Measurements from ENCODE around the gene DLX1. TPM values are rescaled to one million over a fixed set of nuclear protein-coding genes. Genes with fewer than 3 reads are reported as not detected.
A peak's percentile ranks its signal among the peaks of the same experiment; 100 is the strongest.

Gene DLX1
- not detected for total RNA-seq
- polyA plus RNA-seq (ENCODE audit: insufficient read depth, low read depth, low replicate concordance) = 0.21 TPM
- long read RNA-seq, donor 1, partial matches to known transcripts = 0 of 1 reads
- long read RNA-seq, donor 1, other reads (novel, unspliced or antisense) = 0 of 1 reads
- long read RNA-seq, donor 2, partial matches to known transcripts = 0 of 1 reads
- long read RNA-seq, donor 2, other reads (novel, unspliced or antisense) = 0 of 1 reads

DNA sequence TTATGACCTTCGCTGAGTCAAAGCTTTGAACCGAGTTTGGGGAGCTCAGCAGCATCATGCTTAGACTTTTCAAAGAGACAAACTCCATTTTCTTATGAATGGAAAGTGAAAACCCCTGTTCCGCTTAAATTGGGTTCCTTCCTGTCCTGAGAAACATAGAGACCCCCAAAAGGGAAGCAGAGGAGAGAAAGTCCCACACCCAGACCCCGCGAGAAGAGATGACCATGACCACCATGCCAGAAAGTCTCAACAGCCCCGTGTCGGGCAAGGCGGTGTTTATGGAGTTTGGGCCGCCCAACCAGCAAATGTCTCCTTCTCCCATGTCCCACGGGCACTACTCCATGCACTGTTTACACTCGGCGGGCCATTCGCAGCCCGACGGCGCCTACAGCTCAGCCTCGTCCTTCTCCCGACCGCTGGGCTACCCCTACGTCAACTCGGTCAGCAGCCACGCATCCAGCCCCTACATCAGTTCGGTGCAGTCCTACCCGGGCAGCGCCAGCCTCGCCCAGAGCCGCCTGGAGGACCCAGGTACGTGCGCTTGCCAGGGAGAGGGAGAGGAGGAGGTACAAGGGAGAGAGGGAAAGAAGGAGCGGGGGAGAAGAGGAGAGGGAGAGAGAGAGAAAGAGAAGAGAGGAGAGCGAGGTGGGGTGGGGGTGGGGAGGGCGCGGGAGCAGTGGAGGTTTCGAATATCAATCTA lies at the start of gene DLX1:
Gene DLX1 (plus strand): TSS at position 48 of the 700 bp plus-strand sequence. CDS start 171 bp downstream, at position 219.
- H3K4me1 ChIP-seq = peaks cover 8% of the 10 kb centered on the region
- H3K4me3 ChIP-seq = peak within 1 kb of the TSS; percentile 35 to 47
- TF ChIP-seq, protein P1, sequence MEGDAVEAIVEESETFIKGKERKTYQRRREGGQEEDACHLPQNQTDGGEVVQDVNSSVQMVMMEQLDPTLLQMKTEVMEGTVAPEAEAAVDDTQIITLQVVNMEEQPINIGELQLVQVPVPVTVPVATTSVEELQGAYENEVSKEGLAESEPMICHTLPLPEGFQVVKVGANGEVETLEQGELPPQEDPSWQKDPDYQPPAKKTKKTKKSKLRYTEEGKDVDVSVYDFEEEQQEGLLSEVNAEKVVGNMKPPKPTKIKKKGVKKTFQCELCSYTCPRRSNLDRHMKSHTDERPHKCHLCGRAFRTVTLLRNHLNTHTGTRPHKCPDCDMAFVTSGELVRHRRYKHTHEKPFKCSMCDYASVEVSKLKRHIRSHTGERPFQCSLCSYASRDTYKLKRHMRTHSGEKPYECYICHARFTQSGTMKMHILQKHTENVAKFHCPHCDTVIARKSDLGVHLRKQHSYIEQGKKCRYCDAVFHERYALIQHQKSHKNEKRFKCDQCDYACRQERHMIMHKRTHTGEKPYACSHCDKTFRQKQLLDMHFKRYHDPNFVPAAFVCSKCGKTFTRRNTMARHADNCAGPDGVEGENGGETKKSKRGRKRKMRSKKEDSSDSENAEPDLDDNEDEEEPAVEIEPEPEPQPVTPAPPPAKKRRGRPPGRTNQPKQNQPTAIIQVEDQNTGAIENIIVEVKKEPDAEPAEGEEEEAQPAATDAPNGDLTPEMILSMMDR (IDR thresholded peaks at IDR 0.05) = no peak
- no peak for TF ChIP-seq POLR2A (IDR thresholded peaks at IDR 0.05)
- intact Hi-C loops (cut with DNase I; ENCODE audit: low total_unique reads) = no loop called here
- no peak within 1 kb of the TSS for H3K27ac ChIP-seq
- H3K36me3 ChIP-seq (ENCODE audit: low read depth, missing control alignments) = no peaks in the 10 kb centered on the region
- DNase-seq = no peak
- WGBS, 2 donors = 6 to 7% methylated on average over 31 to 34 of the region's 34 CpGs
- H3K9me3 ChIP-seq = no peaks in the 10 kb centered on the region
- H3K27me3 ChIP-seq = peaks cover 5% of the 10 kb centered on the region

DNA sequence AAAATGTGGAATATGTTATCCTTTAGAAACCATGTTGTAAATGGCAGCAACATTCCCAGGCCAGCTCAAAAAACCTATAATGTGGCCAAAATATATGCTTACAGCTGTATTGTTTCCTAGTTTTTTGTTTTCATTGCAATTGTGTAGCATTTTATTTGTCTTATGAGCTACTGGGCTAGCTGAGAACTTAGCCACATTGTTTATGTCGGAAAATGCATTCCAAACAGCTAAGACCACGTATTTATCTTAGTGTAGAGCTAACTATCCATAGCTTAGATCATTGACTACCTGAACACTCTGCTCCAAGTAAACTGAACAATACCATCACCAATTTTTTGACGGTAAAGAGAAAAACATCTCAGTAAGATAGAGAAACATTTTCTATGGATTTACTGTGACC lies 47.2 kb upstream of the DLX1 start:
- no peak for DNase-seq
- TF ChIP-seq POLR2A (IDR thresholded peaks at IDR 0.05) = no peak
- TF ChIP-seq, protein P1 (IDR thresholded peaks at IDR 0.05) = no peak
- Histone ChIP-seq H3K4me3 (no peak overlapping the region), H3K27me3 (no peaks in the 10 kb centered on the region), H3K4me1 (no peaks in the 10 kb centered on the region), H3K27ac (no peak overlapping the region), H3K9me3 (no peaks in the 10 kb centered on the region), H3K36me3 (ENCODE audit: low read depth, missing control alignments) (no peaks in the 10 kb centered on the region)
- 76 to 83% methylated on average over 3 of the region's 3 CpGs for WGBS, 2 donors
- intact Hi-C loops (cut with DNase I; ENCODE audit: low total_unique reads) = no loop called here

DNA sequence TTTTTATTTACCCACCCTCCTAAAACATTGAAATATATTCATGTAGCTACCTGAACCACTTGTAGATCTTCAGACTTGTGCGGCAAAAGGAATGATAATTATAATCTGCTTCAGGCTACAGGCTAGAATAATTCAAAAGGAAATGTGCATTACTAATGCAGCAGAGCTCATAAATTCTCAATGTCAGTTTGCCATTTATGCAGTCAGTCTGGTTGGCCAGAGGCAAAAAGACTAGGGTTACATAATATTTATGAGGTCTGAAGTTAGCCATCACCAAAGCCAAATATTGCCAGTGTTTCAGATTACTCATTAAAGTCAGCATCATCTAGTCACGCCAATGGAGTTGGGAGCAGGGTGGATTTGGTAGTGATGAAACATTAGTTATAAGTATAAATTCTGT lies 46.7 kb upstream of the DLX1 start:
- no peak overlapping the region for H3K4me3 ChIP-seq
- no peaks in the 10 kb centered on the region for H3K27me3 ChIP-seq
- 89 to 97% methylated on average over 2 of the region's 2 CpGs for WGBS, 2 donors
- no peaks in the 10 kb centered on the region for H3K36me3 ChIP-seq (ENCODE audit: low read depth, missing control alignments)
- DNase-seq = no peak
- TF ChIP-seq POLR2A (IDR thresholded peaks at IDR 0.05) = no peak
- TF ChIP-seq, protein P1 (IDR thresholded peaks at IDR 0.05) = no peak
- H3K4me1 ChIP-seq = no peaks in the 10 kb centered on the region
- H3K9me3 ChIP-seq = no peaks in the 10 kb centered on the region
- no peak overlapping the region for H3K27ac ChIP-seq
- intact Hi-C loops (cut with DNase I; ENCODE audit: low total_unique reads) = no loop called here

DNA sequence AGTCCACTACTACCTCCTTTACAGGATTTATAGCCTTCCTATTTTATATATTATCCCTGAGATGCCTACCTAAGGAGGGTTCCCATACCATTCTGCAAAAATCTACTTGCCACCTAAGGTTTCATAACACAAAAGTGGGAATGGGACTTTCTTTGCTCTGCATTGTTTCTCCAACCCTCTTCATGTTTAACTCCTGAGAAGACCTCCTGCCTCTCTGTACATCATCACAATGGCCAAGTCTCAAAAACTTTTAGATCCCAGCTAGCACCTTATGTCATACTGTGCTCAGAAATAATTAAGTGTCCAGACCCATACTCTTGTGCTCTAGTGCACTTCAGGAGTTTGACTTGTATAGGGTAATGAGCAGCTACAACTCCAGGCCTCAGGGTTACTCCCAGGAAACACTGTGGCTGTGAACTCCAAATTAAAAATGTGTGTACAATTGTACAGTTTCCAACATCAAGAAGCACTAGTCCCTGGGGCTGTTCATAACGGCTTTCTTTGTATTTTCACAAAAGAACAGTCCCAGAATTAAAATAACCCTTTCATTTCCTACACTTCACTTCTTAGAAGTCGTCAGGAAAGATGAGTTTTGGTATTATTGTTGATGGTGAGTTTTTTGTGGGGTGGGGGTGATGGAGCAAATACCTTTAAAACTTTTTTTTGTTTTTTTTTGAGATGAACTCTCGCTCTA lies 46.1 kb upstream of the DLX1 start:
- DNase-seq = no peak
- no peaks in the 10 kb centered on the region for H3K36me3 ChIP-seq (ENCODE audit: low read depth, missing control alignments)
- no peak overlapping the region for H3K27ac ChIP-seq
- H3K27me3 ChIP-seq = no peaks in the 10 kb centered on the region
- intact Hi-C loops (cut with DNase I; ENCODE audit: low total_unique reads) = no loop called here
- no peaks in the 10 kb centered on the region for H3K9me3 ChIP-seq
- 75 to 81% methylated on average over 3 of the region's 3 CpGs for WGBS, 2 donors
- H3K4me1 ChIP-seq = no peaks in the 10 kb centered on the region
- TF ChIP-seq, protein P1 (IDR thresholded peaks at IDR 0.05) = no peak
- no peak for TF ChIP-seq POLR2A (IDR thresholded peaks at IDR 0.05)
- no peak overlapping the region for H3K4me3 ChIP-seq

Data from testis (tissue), 5 donors.